K562 (cell line): ENCODE results near the gene ATP6V0D1. TPM values are rescaled to one million over a fixed set of nuclear protein-coding genes. Genes with fewer than 3 reads are reported as not detected.

Experiments used
- ATAC-seq: fragments of 200-7000 bp; cut with Tn5 transposase; 3 replicates; pipeline ENCODE4 v1.9.1; 2020; ENCODE audit warnings: moderate library complexity
- BruUV-seq: library from RNA; stranded (reverse); fragments of 400-500 nt; replicated peaks from 2 replicates; lab custom pipeline; 2021; lab: Mats Ljungman, UMichigan
- CTCF ChIA-PET: fragments of 300-600 bp; formaldehyde crosslinking; extraction: SDS; loops from one replicate; lab custom pipeline; 2021; ENCODE audit warnings: low intra/inter-chr PET ratio; lab: Yijun Ruan, JAX
- POLR2A ChIA-PET: fragments of 300-600, 350-650 bp; sonication (Branson Sonifier 250); formaldehyde crosslinking; extraction: SDS; loops from one replicate; lab custom pipeline; 2021; ENCODE audit warnings: antibody characterized with exemption, inconsistent platforms; lab: Yijun Ruan, JAX
- DNase-seq, 4 experiments: peaks; one replicate each; pipeline versions ENCODE4 v3.0.0 to v3.0.0-alpha.2; 2011 to 2018; ENCODE audit warnings: low spot score in 3 of 4, mixed read lengths in 3 of 4; ENCODE audit errors: extremely low read depth in 1 of 4
- FAIRE-seq: peaks from 2 replicates; lab custom pipeline; 2011; peaks lifted over from hg19 to GRCh38; lab: Jason Lieb, UNC
- H2AFZ ChIP-seq: 2 replicates; pipeline ENCODE4 v1.6.0; 2011; ENCODE audit warnings: low read depth, low read length, control low read depth, inconsistent platforms
- H3K27ac ChIP-seq: fragments of 200-600 bp; 3 replicates; pipeline ENCODE4 v1.8.0; 2011; ENCODE audit warnings: low read depth, mild to moderate bottlenecking, control low read depth, inconsistent platforms, low read length, moderate library complexity, mixed read lengths; ENCODE audit errors: extremely low read depth
- H3K27me3 ChIP-seq, 2 experiments: fragments of 300-600 bp in 1 of 2; 2 replicates in 1 of 2; 3 replicates in 1 of 2; pipeline versions ENCODE4 v1.6.0 to v1.8.0; 2011; ENCODE audit warnings: inconsistent platforms in 2 of 2, low read length in 2 of 2, mild to moderate bottlenecking in 1 of 2, mixed read lengths in 1 of 2, moderate library complexity in 1 of 2; ENCODE audit not compliant: control insufficient read depth in 2 of 2, insufficient read depth in 2 of 2
- H3K36me3 ChIP-seq: fragments of 300-600 bp; 3 replicates; pipeline ENCODE4 v1.8.0; 2011; ENCODE audit warnings: mild to moderate bottlenecking, low read length, inconsistent platforms; ENCODE audit not compliant: control insufficient read depth, insufficient read depth
- H3K4me1 ChIP-seq, 2 experiments: fragments of 200-600 bp in 1 of 2; replicated peaks in 1 of 2; 2 replicates in 1 of 2; 3 replicates in 1 of 2; pipeline versions ENCODE4 v1.5.1 to v1.8.0; 2011; ENCODE audit warnings: inconsistent platforms in 2 of 2, low read length in 2 of 2, mild to moderate bottlenecking in 1 of 2, mixed read lengths in 1 of 2, moderate library complexity in 1 of 2; ENCODE audit not compliant: control insufficient read depth in 2 of 2, insufficient read depth in 2 of 2
- H3K4me2 ChIP-seq: 2 replicates; pipeline ENCODE4 v1.6.1; 2011; ENCODE audit warnings: low read length, control low read depth, inconsistent platforms, mixed read lengths; ENCODE audit not compliant: insufficient read depth
- H3K4me3 ChIP-seq: fragments of 200-600 bp; sonication (generic), shearing (Covaris generic); 2 replicates; pipeline ENCODE4 v1.5.1; 2016; ENCODE audit warnings: control low read depth, inconsistent platforms
- H3K79me2 ChIP-seq: fragments of 200-600 bp; 3 replicates; pipeline ENCODE4 v1.8.0; 2011; ENCODE audit warnings: low read length, inconsistent platforms; ENCODE audit not compliant: control insufficient read depth, insufficient read depth
- H3K9ac ChIP-seq, 2 experiments: 2 replicates each; pipeline versions ENCODE4 v1.6.0 to v1.6.1; 2011; ENCODE audit warnings: low read depth in 2 of 2, low read length in 2 of 2, control low read depth in 1 of 2, inconsistent platforms in 1 of 2, mild to moderate bottlenecking in 1 of 2, mixed read lengths in 1 of 2; ENCODE audit not compliant: insufficient read depth in 1 of 2
- H3K9me1 ChIP-seq: one replicate; pipeline ENCODE4 v1.6.0; 2011; ENCODE audit warnings: inconsistent platforms, mild to moderate bottlenecking, low read length, moderate library complexity; ENCODE audit not compliant: control insufficient read depth, insufficient read depth
- H3K9me3 ChIP-seq: replicated peaks from 2 replicates; pipeline ENCODE4 v1.5.1; 2011; ENCODE audit warnings: low read depth, low read length, inconsistent platforms; ENCODE audit not compliant: control insufficient read depth, insufficient read depth
- H4K20me1 ChIP-seq: replicated peaks from 2 replicates; pipeline ENCODE4 v1.6.1; 2011; ENCODE audit warnings: low read length, inconsistent platforms, mixed read lengths; ENCODE audit not compliant: control insufficient read depth, insufficient read depth
- CBX1 ChIP-seq: sonication (generic); IDR thresholded peaks from 2 replicates; pipeline ENCODE4 v1.6.1; 2016; ENCODE audit warnings: antibody characterized with exemption, low read depth, mild to moderate bottlenecking
- CC2D1A ChIP-seq: fragments of 450-650 bp; IDR thresholded peaks from 2 replicates; pipeline ENCODE4 v1.6.1; 2017; ENCODE audit warnings: mild to moderate bottlenecking
- CHD1 ChIP-seq: fragments of 200-600 bp; sonication (generic); IDR thresholded peaks from one replicate; pipeline ENCODE4 v1.6.1; 2012; ENCODE audit warnings: mild to moderate bottlenecking, moderate library complexity, low read length, inconsistent platforms
- HCFC1 ChIP-seq: IDR thresholded peaks from 2 replicates; pipeline ENCODE4 v1.6.1; 2012; ENCODE audit warnings: low read depth, low read length, improper control_type of control experiment
- KAT7 ChIP-seq: sonication (generic); formaldehyde crosslinking; IDR thresholded peaks from 2 replicates; pipeline ENCODE4 v1.8.0; 2022; ENCODE audit warnings: missing genetic modification reagents, mild to moderate bottlenecking, borderline replicate concordance
- MAFF ChIP-seq: IDR thresholded peaks from 2 replicates; pipeline ENCODE4 v1.6.1; 2012; ENCODE audit warnings: low read length, improper control_type of control experiment
- MAFG ChIP-seq: fragments of 450-650 bp; conservative IDR thresholded peaks from 2 replicates; pipeline ENCODE4 v1.6.1; 2016; ENCODE audit warnings: missing genetic modification characterization, missing compliant biosample characterization
- MAZ ChIP-seq, 2 experiments: fragments of 450-650 bp in 1 of 2; sonication (generic) in 1 of 2; formaldehyde crosslinking; IDR thresholded peaks in 1 of 2; conservative IDR thresholded peaks in 1 of 2; 2 replicates each; pipeline versions ENCODE4 v1.4.0 to v1.5.0; 2020; ENCODE audit warnings: mild to moderate bottlenecking in 1 of 2, missing genetic modification reagents in 1 of 2
- NFE2L1 ChIP-seq: fragments of 450-650 bp; IDR thresholded peaks from 2 replicates; pipeline ENCODE4 v1.6.1; 2016; ENCODE audit warnings: missing genetic modification characterization, low read depth, mild to moderate bottlenecking, missing compliant biosample characterization, moderate library complexity, borderline replicate concordance
- POLR2AphosphoS5 ChIP-seq: IDR thresholded peaks from 2 replicates; pipeline ENCODE4 v1.6.1; 2011; ENCODE audit warnings: mild to moderate bottlenecking, low read depth, low read length, moderate library complexity; ENCODE audit not compliant: control insufficient read depth, insufficient read depth
- PPARD ChIP-seq: fragments of 250-450 bp; sonication (Bioruptor Pico); IDR thresholded peaks from 2 replicates; pipeline ENCODE4 v1.8.0; 2022; ENCODE audit warnings: inconsistent platforms, mild to moderate bottlenecking, moderate library complexity
- RBFOX2 ChIP-seq: fragments of 200-400 bp; formaldehyde crosslinking; IDR thresholded peaks from 2 replicates; pipeline ENCODE4 v1.6.1; 2017; ENCODE audit warnings: low read depth, mild to moderate bottlenecking, low read length, moderate library complexity
- SMAD4 ChIP-seq: fragments of 250-450 bp; sonication (Bioruptor Pico); conservative IDR thresholded peaks from 2 replicates; pipeline ENCODE4 v1.8.0; 2021; ENCODE audit warnings: inconsistent platforms, mild to moderate bottlenecking, moderate library complexity
- TAF9B ChIP-seq: fragments of 450-650 bp; IDR thresholded peaks from 2 replicates; pipeline ENCODE4 v1.6.1; 2018; ENCODE audit warnings: mild to moderate bottlenecking; ENCODE audit not compliant: partially characterized antibody
- ZNF444 ChIP-seq: fragments of 250-450 bp; sonication (Bioruptor Pico); IDR thresholded peaks from 2 replicates; pipeline ENCODE4 v1.4.0; 2020; ENCODE audit warnings: mild to moderate bottlenecking, moderate library complexity
- WGBS: fragments of 100-300 bp; shearing (Covaris generic); methylation state at CpG from one replicate; pipeline ENCODE4 v1.1.6; 2016; ENCODE audit warnings: low coverage, mixed read lengths; ENCODE audit not compliant: insufficient coverage; ENCODE audit errors: missing lambda C conversion rate; 5-methylcytosine and 5-hydroxymethylcytosine counted together
- in situ Hi-C: fragments of 300-500 bp; cut with MboI; formaldehyde crosslinking; loops from 4 replicates; pipeline ENCODE4 v1.15.0; 2018; ENCODE audit warnings: inconsistent platforms, mixed read lengths
- intact Hi-C: fragments of 100-400 bp; cut with micrococcal nuclease; formaldehyde crosslinking; loops from 2 replicates; pipeline ENCODE4 v1.14.2; 2022
- polyA plus RNA-seq, 8 experiments: library from polyadenylated mRNA; depleted of rRNA in 4 of 8; stranded (reverse) in 5 of 8; unstranded in 3 of 8; fragments of >200 nt; fragmentation: Nextera tagmentation in 2 of 8; fragmentation: Illumina TruSeq in 1 of 8; extraction: Ambion mirVana in 2 of 8; extraction: Trizol in 1 of 8; gene quantifications; 2 replicates each; pipeline versions ENCODE4 v1.2.1 to v1.2.3, GENCODE V29; 2011 to 2014; ENCODE audit warnings: inconsistent platforms in 1 of 8, missing spikeins in 1 of 8
- total RNA-seq, 7 experiments: library from RNA; depleted of rRNA in 6 of 7; stranded (reverse); fragments of >200 nt in 6 of 7; fragmentation: Illumina TruSeq in 2 of 7; extraction: Trizol in 2 of 7; gene quantifications; 2 replicates each; pipeline versions ENCODE4 v1.2.1 to v1.2.3, GENCODE V29; 2011 to 2021; ENCODE audit warnings: low replicate concordance in 1 of 7
- TF ChIP-seq, protein P1 (sequence below): fragments of 250-450 bp; sonication (Bioruptor Pico); IDR thresholded peaks from 2 replicates; pipeline ENCODE4 v1.4.0; 2020

The ATP6V0D1 gene
- total and polyA plus RNA-seq, 9 of the 15 experiments (the other 6 are each of a cell fraction or from before 2014, with no cell fraction given): 23.2 to 69.7 (median 45.6) TPM

DNA sequence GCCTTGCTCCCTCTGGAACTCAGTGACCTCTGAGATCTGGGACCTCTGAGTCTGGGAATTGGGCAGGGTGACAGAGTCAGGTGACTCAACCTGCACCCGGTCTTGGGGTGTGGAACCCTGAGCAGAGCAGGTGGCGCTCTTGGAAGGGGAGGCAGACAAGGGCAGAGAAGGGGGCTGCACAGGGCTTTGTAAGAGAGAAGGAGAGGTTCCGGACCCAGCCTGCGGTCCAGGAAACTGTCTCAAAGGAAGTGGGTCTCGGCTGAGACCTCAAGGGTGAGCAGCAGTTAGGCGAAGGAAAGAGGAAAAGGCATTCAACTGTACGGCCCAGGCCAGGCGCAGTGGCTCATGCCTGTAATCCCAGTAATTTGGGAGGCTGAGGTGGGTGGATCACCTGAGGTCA lies 37.7 kb upstream of the ATP6V0D1 start:
- H3K79me2 ChIP-seq: no peaks in the 10 kb centered on the region
- H3K27ac ChIP-seq: no peak overlapping the region
- TF ChIP-seq RBFOX2: no peak
- TF ChIP-seq CHD1: no peak
- TF ChIP-seq NFE2L1 (tag): no peak
- no peak for TF ChIP-seq PPARD
- no peak for TF ChIP-seq TAF9B
- no peak for TF ChIP-seq HCFC1
- no peak for TF ChIP-seq CC2D1A
- no peak for TF ChIP-seq POLR2AphosphoS5
- TF ChIP-seq CBX1: no peak
- no peak for TF ChIP-seq ZNF444 (CRISPR knock-in tag)
- no peak for TF ChIP-seq MAFF
- no peak for TF ChIP-seq MAZ (CRISPR knock-in tag; conservative IDR thresholded peaks at IDR 0.05 in 1 of 2, IDR thresholded peaks at IDR 0.05 in 1 of 2)
- no peak for TF ChIP-seq KAT7 (CRISPR knock-in tag)
- no peak for TF ChIP-seq SMAD4
- TF ChIP-seq, protein P1, sequence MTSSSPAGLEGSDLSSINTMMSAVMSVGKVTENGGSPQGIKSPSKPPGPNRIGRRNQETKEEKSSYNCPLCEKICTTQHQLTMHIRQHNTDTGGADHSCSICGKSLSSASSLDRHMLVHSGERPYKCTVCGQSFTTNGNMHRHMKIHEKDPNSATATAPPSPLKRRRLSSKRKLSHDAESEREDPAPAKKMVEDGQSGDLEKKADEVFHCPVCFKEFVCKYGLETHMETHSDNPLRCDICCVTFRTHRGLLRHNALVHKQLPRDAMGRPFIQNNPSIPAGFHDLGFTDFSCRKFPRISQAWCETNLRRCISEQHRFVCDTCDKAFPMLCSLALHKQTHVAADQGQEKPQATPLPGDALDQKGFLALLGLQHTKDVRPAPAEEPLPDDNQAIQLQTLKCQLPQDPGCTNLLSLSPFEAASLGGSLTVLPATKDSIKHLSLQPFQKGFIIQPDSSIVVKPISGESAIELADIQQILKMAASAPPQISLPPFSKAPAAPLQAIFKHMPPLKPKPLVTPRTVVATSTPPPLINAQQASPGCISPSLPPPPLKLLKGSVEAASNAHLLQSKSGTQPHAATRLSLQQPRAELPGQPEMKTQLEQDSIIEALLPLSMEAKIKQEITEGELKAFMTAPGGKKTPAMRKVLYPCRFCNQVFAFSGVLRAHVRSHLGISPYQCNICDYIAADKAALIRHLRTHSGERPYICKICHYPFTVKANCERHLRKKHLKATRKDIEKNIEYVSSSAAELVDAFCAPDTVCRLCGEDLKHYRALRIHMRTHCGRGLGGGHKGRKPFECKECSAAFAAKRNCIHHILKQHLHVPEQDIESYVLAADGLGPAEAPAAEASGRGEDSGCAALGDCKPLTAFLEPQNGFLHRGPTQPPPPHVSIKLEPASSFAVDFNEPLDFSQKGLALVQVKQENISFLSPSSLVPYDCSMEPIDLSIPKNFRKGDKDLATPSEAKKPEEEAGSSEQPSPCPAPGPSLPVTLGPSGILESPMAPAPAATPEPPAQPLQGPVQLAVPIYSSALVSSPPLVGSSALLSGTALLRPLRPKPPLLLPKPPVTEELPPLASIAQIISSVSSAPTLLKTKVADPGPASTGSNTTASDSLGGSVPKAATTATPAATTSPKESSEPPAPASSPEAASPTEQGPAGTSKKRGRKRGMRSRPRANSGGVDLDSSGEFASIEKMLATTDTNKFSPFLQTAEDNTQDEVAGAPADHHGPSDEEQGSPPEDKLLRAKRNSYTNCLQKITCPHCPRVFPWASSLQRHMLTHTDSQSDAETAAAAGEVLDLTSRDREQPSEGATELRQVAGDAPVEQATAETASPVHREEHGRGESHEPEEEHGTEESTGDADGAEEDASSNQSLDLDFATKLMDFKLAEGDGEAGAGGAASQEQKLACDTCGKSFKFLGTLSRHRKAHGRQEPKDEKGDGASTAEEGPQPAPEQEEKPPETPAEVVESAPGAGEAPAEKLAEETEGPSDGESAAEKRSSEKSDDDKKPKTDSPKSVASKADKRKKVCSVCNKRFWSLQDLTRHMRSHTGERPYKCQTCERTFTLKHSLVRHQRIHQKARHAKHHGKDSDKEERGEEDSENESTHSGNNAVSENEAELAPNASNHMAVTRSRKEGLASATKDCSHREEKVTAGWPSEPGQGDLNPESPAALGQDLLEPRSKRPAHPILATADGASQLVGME (CRISPR knock-in tag): no peak
- TF ChIP-seq MAFG (tag): no peak
- peak overlapping the region in 1 of 2 experiments; percentile 72; a peak in 2 of 4 replicates for H3K9ac ChIP-seq
- in situ Hi-C loops (no loop called here), intact Hi-C loops (loop anchor here (10.0 kb wide), 1 partner anchor 94 kb away; no protein-coding TSS in a partner anchor)
- H3K4me1 ChIP-seq: peaks cover 2 to 10% of the 10 kb centered on the region in 2 experiments; a peak in 4 of 5 replicates
- no TSS peak for BruUV-seq
- ChIA-PET POLR2A (no interaction called here), CTCF (no interaction called here)
- FAIRE-seq (no peak), ATAC-seq (no peak), DNase-seq (no peak)
- no peak overlapping the region for H2AFZ ChIP-seq
- H3K4me2 ChIP-seq: no peak overlapping the region
- no peaks in the 10 kb centered on the region for H3K9me3 ChIP-seq
- no peaks in the 10 kb centered on the region for H3K36me3 ChIP-seq
- no peaks in the 10 kb centered on the region for H4K20me1 ChIP-seq
- no peak overlapping the region for H3K4me3 ChIP-seq
- no peaks in the 10 kb centered on the region for H3K27me3 ChIP-seq
- 46% methylated on average over 8 of the region's 8 CpGs for WGBS
- H3K9me1 ChIP-seq: no peaks in the 10 kb centered on the region
